DLD1 (cell line): ENCODE measurements around the gene CD4.
"Not testable (repeated sequence)": the region's sequence is repeated elsewhere in the genome, so short reads cannot be mapped to it uniquely, and the experiment has no call there.

Source experiments
- in situ Hi-C: cut with HindIII; loops from 2 replicates; pipeline ENCODE4 v1.10.0; 2017; ENCODE audit warnings: low sequenced_read_pairs

The CD4 gene

GRCh38 chr12:6788972-6789924 lies at the start of gene CD4:
TSS of gene CD4 (plus strand) at chr12:6789528. CDS start at chr12:6800139, 10,611 bp downstream.
- in situ Hi-C loops, result no loop called here

DNA sequence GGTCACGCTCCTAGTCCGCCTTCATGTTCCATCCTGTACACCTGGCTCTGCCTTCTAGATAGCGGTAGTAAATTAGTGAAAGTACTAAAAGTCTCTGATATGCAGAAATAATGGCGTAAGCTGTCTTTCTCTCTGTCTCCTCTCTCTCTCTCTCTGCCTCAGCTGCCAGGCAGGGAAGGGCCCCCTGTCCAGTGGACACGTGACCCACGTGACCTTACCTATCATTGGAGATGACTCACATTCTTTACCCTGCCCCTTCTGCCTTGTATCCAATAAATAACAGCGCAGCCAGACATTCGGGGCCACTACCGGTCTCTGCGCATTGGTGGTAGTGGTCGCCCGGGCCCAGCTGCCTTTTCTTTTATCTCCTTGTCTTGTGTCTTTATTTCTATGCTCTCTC lies 47.2 kb upstream of the CD4 start:
- in situ Hi-C loops, result not testable (repeated sequence)

- in situ Hi-C loops, result no loop called here
These were observed 46.5 kb upstream of the CD4 start for GRCh38 chr12:6742834-6743233.

DNA sequence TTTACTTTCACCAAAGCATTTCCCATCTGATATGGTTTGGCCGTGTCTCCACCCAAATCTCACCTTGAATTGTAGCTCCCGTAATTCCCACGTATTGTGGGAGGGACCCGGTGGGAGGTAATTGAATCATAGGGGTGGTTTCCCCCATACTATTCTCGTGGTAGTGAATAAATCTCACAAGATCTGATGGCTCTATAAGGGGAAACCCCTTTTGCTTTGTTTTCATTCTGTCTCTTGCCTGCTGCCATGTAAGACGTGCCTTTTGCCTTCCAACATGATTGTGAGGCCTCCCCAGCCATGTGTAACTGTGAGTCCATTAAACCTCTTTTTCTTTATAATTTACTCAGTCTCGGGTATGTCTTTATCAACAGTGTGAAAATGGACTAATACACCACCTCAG lies 46.0 kb upstream of the CD4 start:
- in situ Hi-C loops, result not testable (repeated sequence)

DNA sequence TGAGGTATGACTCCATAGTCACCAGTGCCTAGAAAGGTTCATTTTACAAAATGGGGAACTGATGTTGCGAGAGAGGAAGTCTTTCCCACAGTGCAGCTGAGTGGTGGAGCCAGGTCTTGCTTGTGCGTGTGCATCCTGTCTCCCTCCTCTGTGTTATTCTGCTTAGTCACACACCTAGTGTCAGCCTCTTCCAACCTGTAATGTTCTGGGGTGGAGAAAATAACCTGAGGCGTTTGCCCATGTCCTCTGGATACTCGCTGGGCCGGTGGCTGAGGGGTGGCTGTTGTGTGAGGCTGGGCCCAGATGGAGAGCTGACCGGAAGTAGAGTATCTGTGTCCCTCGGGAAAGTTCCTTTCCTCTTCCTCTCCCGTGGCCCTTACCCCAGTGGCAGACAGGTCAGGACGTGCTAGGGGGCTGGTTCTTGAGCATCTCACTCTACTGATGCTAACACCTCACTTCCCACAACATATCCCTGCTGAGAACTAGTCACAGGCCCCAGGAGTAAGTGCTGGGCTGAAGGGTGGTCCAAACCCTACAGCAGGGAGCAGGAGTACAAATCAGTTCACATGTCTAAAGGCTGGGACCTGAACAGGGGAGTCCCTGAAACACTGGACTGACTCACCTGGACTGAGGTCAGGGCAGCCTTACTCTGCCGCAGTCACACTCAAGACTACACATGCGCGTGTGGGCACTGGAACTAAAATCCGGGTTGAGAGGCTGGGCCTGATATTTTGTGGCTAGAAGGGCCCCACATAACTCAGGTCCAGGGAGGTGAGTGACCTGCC lies 43.4 kb upstream of the CD4 start:
- in situ Hi-C loops, result no loop called here

- in situ Hi-C loops, result no loop called here
These were observed 42.1 kb upstream of the CD4 start for GRCh38 chr12:6747216-6747615.

- in situ Hi-C loops, result no loop called here
These were observed 40.6 kb upstream of the CD4 start for GRCh38 chr12:6748761-6749160.

- in situ Hi-C loops, result no loop called here
These were observed 38.8 kb upstream of the CD4 start for GRCh38 chr12:6750506-6750905.

DNA sequence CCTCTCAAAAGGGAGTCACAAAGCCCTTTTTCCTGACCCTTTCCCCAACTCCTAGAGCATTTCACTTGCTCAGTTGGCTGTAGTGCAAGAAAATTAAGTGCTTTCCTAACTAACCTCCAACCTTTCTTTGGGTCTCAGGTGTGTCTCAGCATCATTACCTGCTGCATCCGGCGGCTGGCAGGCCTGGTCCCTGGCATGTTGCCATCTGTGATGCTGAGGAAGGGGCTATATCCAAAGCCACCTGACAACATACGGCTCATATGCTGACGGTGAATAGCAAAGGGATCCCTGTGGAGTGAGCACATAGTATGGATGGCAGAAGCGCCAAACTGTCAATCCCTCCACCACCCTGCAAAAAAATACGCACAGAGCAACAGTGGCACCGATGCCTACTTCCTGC lies 37.6 kb upstream of the CD4 start:
- in situ Hi-C loops, result no loop called here

- in situ Hi-C loops, result no loop called here
These were observed 37.0 kb upstream of the CD4 start for GRCh38 chr12:6752167-6752920.

GRCh38 chr12:6752921-6753771 lies 36.2 kb upstream of the CD4 start, which contains the start of gene MLF2:
TSS of gene MLF2 (minus strand) at chr12:6753141. CDS start at chr12:6752334, 807 bp downstream.
- in situ Hi-C loops, result no loop called here

DNA sequence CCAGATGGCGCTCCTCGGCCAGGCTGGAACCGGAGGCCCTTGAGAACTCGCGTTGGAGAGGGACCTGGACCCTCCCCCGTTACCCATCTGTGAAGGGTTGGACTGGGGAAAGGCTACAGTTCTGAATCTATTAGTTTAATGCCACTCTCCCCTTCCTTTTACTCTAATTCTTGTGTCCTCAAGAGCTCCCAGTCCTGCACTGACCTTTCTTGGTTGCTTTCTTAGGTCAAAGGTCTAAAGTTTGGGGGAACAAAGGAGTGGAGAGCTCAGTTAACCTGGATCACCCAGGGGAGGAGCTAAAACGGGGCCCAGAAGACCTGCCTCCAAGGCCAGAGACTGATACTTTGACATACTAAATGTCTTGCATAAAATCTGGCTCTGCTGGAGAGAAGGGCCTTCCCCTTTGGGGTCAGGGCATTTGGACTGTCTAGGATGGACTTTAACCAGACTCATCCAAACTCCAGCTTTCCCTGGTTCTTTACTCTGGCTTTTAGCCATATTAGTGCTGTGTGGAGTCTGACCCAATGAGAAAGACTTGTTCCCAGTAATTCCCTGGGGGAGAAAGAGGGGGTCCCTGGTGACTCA lies 35.5 kb upstream of the CD4 start:
- in situ Hi-C loops, result no loop called here

GRCh38 chr12:6754411-6754810 lies 34.9 kb upstream of the CD4 start:
- in situ Hi-C loops, result no loop called here

GRCh38 chr12:6757028-6757690 lies 32.2 kb upstream of the CD4 start:
- in situ Hi-C loops, result no loop called here

DNA sequence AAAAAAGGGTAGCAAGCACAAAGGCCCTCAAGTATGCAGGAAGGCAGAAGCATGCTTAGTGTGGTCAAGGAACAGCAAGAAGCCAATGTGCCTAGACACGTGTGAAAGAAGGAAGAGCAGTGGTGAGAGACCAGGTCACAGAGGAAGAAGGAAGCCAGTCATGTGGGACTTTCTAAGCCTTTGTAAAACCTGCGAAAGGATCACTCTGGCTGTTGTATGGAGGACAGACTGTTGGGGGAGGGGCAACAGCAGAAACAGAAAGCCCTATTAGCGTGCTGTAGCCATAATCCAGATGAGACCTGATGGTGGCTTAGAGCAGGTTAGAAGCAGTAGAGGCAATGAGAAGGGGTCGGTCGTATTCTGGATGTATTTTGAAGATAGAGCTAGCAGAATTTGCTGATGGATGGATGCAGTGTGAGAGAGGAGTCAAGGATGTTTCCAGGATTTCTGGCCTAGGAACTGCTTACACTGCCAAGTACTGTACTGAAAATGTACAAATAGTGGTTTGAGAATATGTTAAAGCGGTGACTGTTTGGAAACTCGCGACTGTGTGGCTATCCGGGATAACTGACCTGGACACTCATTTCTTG lies 30.7 kb upstream of the CD4 start:
- in situ Hi-C loops, result no loop called here

GRCh38 chr12:6759741-6760140 lies 29.6 kb upstream of the CD4 start:
- in situ Hi-C loops, result no loop called here

GRCh38 chr12:6763380-6763779 lies 25.9 kb upstream of the CD4 start:
- in situ Hi-C loops, result no loop called here

GRCh38 chr12:6764011-6764828 lies 25.1 kb upstream of the CD4 start:
- in situ Hi-C loops, result no loop called here
